RWPE2 (cell line): ENCODE measurements around the gene NUBP2.

ENCODE experiments used
- ATAC-seq: fragments of 200-7000 bp; cut with Tn5 transposase; 3 replicates; pipeline ENCODE4 v1.9.1; 2021; ENCODE audit warnings: low read depth
- DNase-seq: peaks from one replicate; pipeline ENCODE4 v3.0.0-alpha.2; 2020; ENCODE audit warnings: low spot score
- H3K27ac ChIP-seq: fragments of 450-650 bp; 2 replicates; pipeline ENCODE4 v1.5.1; 2017; ENCODE audit warnings: mild to moderate bottlenecking; ENCODE audit not compliant: poor library complexity, severe bottlenecking
- H3K27me3 ChIP-seq: fragments of 250-450 bp; sonication (Bioruptor Pico); 2 replicates; pipeline ENCODE4 v1.5.1; 2021; ENCODE audit warnings: mild to moderate bottlenecking, moderate library complexity; ENCODE audit not compliant: insufficient read depth, poor library complexity, severe bottlenecking
- H3K36me3 ChIP-seq: fragments of 250-450 bp; sonication (Bioruptor Pico); 2 replicates; pipeline ENCODE4 v1.5.1; 2020; ENCODE audit warnings: low read depth, mild to moderate bottlenecking, moderate library complexity
- H3K4me1 ChIP-seq: fragments of 250-450 bp; sonication (Bioruptor Pico); 2 replicates; pipeline ENCODE4 v1.5.1; 2021; ENCODE audit warnings: mild to moderate bottlenecking, moderate library complexity; ENCODE audit not compliant: insufficient read depth, poor library complexity, severe bottlenecking
- H3K4me3 ChIP-seq: fragments of 250-450 bp; sonication (Bioruptor Pico); 2 replicates; pipeline ENCODE4 v1.5.1; 2021; ENCODE audit warnings: mild to moderate bottlenecking, moderate library complexity; ENCODE audit not compliant: severe bottlenecking
- H3K9me3 ChIP-seq: fragments of 250-450 bp; sonication (Bioruptor Pico); 2 replicates; pipeline ENCODE4 v1.5.1; 2021; ENCODE audit warnings: mild to moderate bottlenecking, moderate library complexity; ENCODE audit not compliant: severe bottlenecking
- CTCF ChIP-seq: fragments of 450-650 bp; IDR thresholded peaks from one replicate; pipeline ENCODE4 v1.5.1; 2017; ENCODE audit warnings: mild to moderate bottlenecking, moderate library complexity; ENCODE audit not compliant: poor library complexity, severe bottlenecking

The NUBP2 gene

GRCh38 chr16:1791943-1792812 lies 9.4 kb downstream of the NUBP2 start:
- H3K36me3 ChIP-seq = peaks cover 25% of the 10 kb centered on the region
- no peak for TF ChIP-seq CTCF
- H3K9me3 ChIP-seq = no peaks in the 10 kb centered on the region

GRCh38 chr16:1792836-1793577 lies 10.2 kb downstream of the NUBP2 start:
- Histone ChIP-seq H3K27me3 (no peaks in the 10 kb centered on the region), H3K36me3 (peaks cover 17% of the 10 kb centered on the region), H3K9me3 (peaks cover 5% of the 10 kb centered on the region), H3K4me1 (no peaks in the 10 kb centered on the region), H3K27ac (no peak overlapping the region), H3K4me3 (no peak overlapping the region)
- ATAC-seq (no peak), DNase-seq (peak; percentile 66)
- no peak for TF ChIP-seq CTCF

More at GRCh38 chr16:1791943-1792812, 9.4 kb downstream of the NUBP2 start:
- peak; percentile 71 for DNase-seq
- Histone ChIP-seq H3K27me3 (no peaks in the 10 kb centered on the region), H3K27ac (no peak overlapping the region), H3K4me1 (no peaks in the 10 kb centered on the region), H3K4me3 (no peak overlapping the region)
- no peak for ATAC-seq

DNA sequence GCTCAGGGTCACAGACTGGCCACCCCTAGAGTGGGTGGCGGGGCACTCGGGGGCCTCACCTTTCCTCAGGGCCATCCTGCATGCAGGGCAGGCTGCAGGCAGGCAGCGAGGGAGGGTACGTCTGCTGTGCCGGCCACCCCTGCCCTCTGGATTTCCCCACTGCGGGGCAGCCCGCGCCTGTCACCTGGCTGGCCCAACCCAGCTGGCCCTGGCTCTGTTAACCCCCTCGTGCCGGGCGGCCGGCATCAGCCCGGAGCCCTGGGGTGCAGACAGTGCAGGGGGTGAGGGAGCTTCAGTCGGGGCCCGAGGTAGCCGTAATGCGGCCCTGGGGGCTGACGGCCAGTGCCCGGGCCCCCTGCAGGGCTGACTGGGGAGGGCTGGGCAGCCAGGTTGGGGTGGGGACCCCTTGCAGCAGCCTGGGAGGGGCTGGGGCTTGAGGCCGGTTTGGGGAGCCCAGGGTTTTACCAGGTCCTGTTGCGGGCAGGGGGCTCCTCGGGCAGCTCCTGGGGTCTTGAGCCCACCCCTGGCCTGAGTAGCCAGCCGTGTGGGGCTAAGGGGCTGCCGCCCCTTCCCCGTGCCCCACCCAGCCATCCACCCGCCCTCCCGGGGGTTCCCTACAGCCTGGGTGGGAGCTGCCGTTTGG lies 10.9 kb downstream of the NUBP2 start, which contains the start of gene IGFALS:
Gene IGFALS (minus strand): TSS at position 128 of the 643 bp plus-strand sequence. CDS start 53 bp downstream, at position 75.
- ATAC-seq = peak; percentile 22; the same call in 1 of the 3 replicates
- Histone ChIP-seq H3K4me1 (no peaks in the 10 kb centered on the region), H3K4me3 (no peak within 1 kb of the TSS), H3K36me3 (peaks cover 12% of the 10 kb centered on the region), H3K9me3 (peaks cover 8% of the 10 kb centered on the region), H3K27me3 (no peaks in the 10 kb centered on the region), H3K27ac (no peak within 1 kb of the TSS)
- DNase-seq = no peak
- TF ChIP-seq CTCF = no peak

GRCh38 chr16:1794221-1794871 lies 11.6 kb downstream of the NUBP2 start:
- TF ChIP-seq CTCF = no peak
- no peaks in the 10 kb centered on the region for H3K27me3 ChIP-seq
- H3K9me3 ChIP-seq = peaks cover 8% of the 10 kb centered on the region
- no peak overlapping the region for H3K27ac ChIP-seq
- DNase-seq (peak; percentile 63), ATAC-seq (peak; percentile 10; the same call in 1 of the 3 replicates)
- no peaks in the 10 kb centered on the region for H3K4me1 ChIP-seq
- no peak overlapping the region for H3K4me3 ChIP-seq
- peaks cover 5% of the 10 kb centered on the region for H3K36me3 ChIP-seq
